Smooth muscle cell (in vitro differentiated cells): ENCODE results near the gene CACNA1A. TPM values are rescaled to one million over a fixed set of nuclear protein-coding genes. Genes with fewer than 3 reads are reported as not detected.
"Not testable (repeated sequence)": the region's sequence is repeated elsewhere in the genome, so short reads cannot be mapped to it uniquely, and the experiment has no call there.

ENCODE experiments used
- DNase-seq: peaks from one replicate; lab custom pipeline; 2025; ENCODE audit not compliant: unreplicated experiment; lab: John Stamatoyannopoulos, UW
- H2AFZ ChIP-seq: fragments of 200-600 bp; sonication (generic); 2 replicates; pipeline ENCODE4 v1.6.0; 2016; ENCODE audit warnings: antibody characterized with exemption, low read depth, mild to moderate bottlenecking
- H3F3A ChIP-seq: fragments of 200-600 bp; sonication (generic); 2 replicates; pipeline ENCODE4 v1.6.0; 2017; ENCODE audit warnings: antibody characterized with exemption, low read depth
- H3K27ac ChIP-seq: fragments of 200-600 bp; sonication (generic); 2 replicates; pipeline ENCODE4 v1.5.1; 2016; ENCODE audit warnings: low read depth, mild to moderate bottlenecking
- H3K27me3 ChIP-seq: fragments of 200-600 bp; sonication (generic); 2 replicates; pipeline ENCODE4 v1.6.1; 2016; ENCODE audit warnings: low read depth, mild to moderate bottlenecking
- H3K36me3 ChIP-seq: fragments of 200-600 bp; sonication (generic); 2 replicates; pipeline ENCODE4 v1.5.1; 2016; ENCODE audit warnings: low read depth
- H3K4me1 ChIP-seq: fragments of 200-600 bp; sonication (generic); 2 replicates; pipeline ENCODE4 v1.5.1; 2016; ENCODE audit warnings: low read depth
- H3K4me2 ChIP-seq: fragments of 200-600 bp; sonication (generic); 2 replicates; pipeline ENCODE4 v1.6.0; 2016; ENCODE audit warnings: mild to moderate bottlenecking
- H3K4me3 ChIP-seq: fragments of 200-600 bp; sonication (generic); 2 replicates; pipeline ENCODE4 v1.5.1; 2016; ENCODE audit warnings: mild to moderate bottlenecking
- H3K79me2 ChIP-seq: fragments of 200-600 bp; sonication (generic); 2 replicates; pipeline ENCODE4 v1.6.0; 2016; ENCODE audit warnings: low read depth, mild to moderate bottlenecking
- H3K9ac ChIP-seq: fragments of 200-600 bp; sonication (generic); 2 replicates; pipeline ENCODE4 v1.6.0; 2016; ENCODE audit warnings: low read depth
- H3K9me3 ChIP-seq: fragments of 200-600 bp; sonication (generic); replicated peaks from 2 replicates; pipeline ENCODE4 v1.5.1; 2016; ENCODE audit warnings: low read depth
- H4K20me1 ChIP-seq: fragments of 200-600 bp; sonication (generic); 2 replicates; pipeline ENCODE4 v1.6.0; 2016; ENCODE audit warnings: low read depth
- WGBS: methylation state at CpG from one replicate; pipeline ENCODE4 v1.1.7; 2016; ENCODE audit warnings: low lambda C conversion rate; 5-methylcytosine and 5-hydroxymethylcytosine counted together
- polyA plus RNA-seq: library from polyadenylated mRNA; unstranded; fragments of >200 nt; fragmentation: Nextera tagmentation; extraction: Ambion mirVana; gene quantifications from 2 replicates; pipeline ENCODE4 v1.2.1, GENCODE V29; 2016
- total RNA-seq: library from RNA; depleted of rRNA; stranded (reverse); fragments of >200 nt; gene quantifications from 2 replicates; pipeline ENCODE4 v1.2.3, GENCODE V29; 2014
- TF ChIP-seq, protein P1 (sequence below): fragments of 200-600 bp; sonication (generic); IDR thresholded peaks from 2 replicates; pipeline ENCODE4 v1.5.1; 2017; ENCODE audit warnings: borderline replicate concordance, mild to moderate bottlenecking, antibody characterized with exemption; ENCODE audit not compliant: insufficient read depth, poor library complexity, severe bottlenecking

The CACNA1A gene
- total and polyA plus RNA-seq, 2 experiments from 2014 or later, result 1.3 to 3.0 TPM

DNA sequence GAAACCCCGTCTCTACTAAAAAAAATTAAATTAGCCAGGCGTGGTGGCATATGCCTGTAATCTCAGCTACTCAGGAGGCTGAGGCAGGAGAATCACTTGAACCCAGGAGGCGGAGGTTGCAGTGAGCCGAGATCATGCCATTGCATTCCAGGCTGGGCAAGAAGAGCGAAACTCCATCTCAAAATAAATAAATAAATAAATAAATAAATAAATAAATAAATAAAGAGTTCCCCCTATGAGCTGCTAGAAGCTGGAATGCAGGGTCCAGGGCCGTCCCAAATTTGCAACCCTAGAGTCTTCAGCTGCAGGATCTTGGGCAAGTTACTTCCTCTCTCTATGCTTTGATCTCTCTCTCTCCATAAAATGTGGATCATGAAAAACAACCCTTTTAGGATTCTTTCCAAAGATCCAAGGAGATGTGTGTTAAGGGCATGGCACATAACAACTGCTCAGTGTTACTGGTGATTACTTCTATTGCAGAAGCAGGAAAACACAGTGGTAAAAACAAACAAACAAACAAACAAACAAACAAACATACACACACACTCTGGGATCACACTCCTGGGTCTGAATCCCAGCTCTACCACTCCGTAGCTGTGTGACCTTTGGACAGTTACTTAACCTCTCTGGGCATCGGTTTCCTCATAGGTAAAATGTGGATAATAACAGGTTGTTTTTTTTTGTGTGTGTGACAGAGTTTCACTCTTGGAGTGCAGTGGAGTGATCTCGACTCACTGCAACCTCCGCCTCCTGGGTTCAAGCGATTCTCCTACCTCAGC lies 78.8 kb downstream of the CACNA1A start:
- 92% methylated on average over 11 of the region's 11 CpGs for WGBS
- DNase-seq, result no peak

DNA sequence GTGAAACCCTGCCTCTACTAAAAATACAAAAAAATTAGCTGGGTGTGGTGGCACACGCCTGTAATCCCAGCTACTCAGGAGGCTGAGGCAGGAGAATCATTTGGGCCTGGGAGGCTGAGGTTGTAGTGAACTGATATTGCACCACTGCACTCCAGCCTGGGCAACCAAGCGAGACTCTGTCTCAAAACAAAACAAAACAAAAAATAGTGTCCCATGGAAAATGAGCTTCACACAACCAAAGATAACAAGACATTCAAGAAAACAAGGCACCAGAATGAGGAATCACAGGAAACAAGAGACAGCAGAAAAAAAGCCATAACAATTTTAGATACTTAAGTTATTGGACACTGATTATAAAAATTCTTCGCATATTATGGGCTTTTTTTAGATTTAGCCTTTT lies 80.4 kb downstream of the CACNA1A start:
- H3K9ac ChIP-seq, DNase-seq: not testable (repeated sequence)

More for the DNA sequence above, 78.8 kb downstream of the CACNA1A start:
- no peak overlapping the region for H3K9ac ChIP-seq
- no peak overlapping the region for H3K27ac ChIP-seq
- no peaks in the 10 kb centered on the region for H3K9me3 ChIP-seq
- H3K36me3 ChIP-seq, result no peaks in the 10 kb centered on the region
- H3K27me3 ChIP-seq, result no peaks in the 10 kb centered on the region
- H3K4me3 ChIP-seq, result no peak overlapping the region
- TF ChIP-seq, protein P1, sequence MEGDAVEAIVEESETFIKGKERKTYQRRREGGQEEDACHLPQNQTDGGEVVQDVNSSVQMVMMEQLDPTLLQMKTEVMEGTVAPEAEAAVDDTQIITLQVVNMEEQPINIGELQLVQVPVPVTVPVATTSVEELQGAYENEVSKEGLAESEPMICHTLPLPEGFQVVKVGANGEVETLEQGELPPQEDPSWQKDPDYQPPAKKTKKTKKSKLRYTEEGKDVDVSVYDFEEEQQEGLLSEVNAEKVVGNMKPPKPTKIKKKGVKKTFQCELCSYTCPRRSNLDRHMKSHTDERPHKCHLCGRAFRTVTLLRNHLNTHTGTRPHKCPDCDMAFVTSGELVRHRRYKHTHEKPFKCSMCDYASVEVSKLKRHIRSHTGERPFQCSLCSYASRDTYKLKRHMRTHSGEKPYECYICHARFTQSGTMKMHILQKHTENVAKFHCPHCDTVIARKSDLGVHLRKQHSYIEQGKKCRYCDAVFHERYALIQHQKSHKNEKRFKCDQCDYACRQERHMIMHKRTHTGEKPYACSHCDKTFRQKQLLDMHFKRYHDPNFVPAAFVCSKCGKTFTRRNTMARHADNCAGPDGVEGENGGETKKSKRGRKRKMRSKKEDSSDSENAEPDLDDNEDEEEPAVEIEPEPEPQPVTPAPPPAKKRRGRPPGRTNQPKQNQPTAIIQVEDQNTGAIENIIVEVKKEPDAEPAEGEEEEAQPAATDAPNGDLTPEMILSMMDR, result no peak
- H4K20me1 ChIP-seq, result no peaks in the 10 kb centered on the region
- H2AFZ ChIP-seq, result no peak overlapping the region
- H3K4me2 ChIP-seq, result no peak overlapping the region
- no peaks in the 10 kb centered on the region for H3K79me2 ChIP-seq
- no peaks in the 10 kb centered on the region for H3K4me1 ChIP-seq
- H3F3A ChIP-seq, result no peaks in the 10 kb centered on the region

DNA sequence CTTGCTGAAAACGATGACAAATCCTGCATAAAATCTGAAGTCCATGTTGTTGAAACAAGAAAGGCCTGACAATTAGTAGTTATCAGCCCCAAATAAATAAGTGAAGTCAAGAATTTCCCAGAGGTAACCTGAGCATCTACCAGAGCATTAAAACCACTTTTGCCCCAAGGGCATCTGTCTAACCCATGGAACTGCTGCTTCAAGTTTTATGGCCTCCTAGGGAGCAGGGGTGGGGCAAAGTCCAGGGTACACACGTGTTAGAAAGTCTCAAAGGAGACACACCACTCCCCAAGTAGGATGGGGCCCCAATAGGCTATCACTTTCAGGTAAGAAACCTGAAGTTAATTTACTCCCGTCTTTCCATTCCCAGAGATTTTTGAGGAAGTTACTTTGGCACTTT lies 81.1 kb downstream of the CACNA1A start:
- no peaks in the 10 kb centered on the region for H3F3A ChIP-seq
- no peak overlapping the region for H3K27ac ChIP-seq
- H3K9ac ChIP-seq, result no peak overlapping the region
- WGBS, result 84% methylated on average over 3 of the region's 3 CpGs
- H3K79me2 ChIP-seq, result no peaks in the 10 kb centered on the region
- no peaks in the 10 kb centered on the region for H4K20me1 ChIP-seq
- no peak for DNase-seq
- H3K4me3 ChIP-seq, result no peak overlapping the region
- H3K4me2 ChIP-seq, result no peak overlapping the region
- no peaks in the 10 kb centered on the region for H3K36me3 ChIP-seq
- H3K27me3 ChIP-seq, result no peaks in the 10 kb centered on the region
- no peaks in the 10 kb centered on the region for H3K9me3 ChIP-seq
- no peaks in the 10 kb centered on the region for H3K4me1 ChIP-seq
- TF ChIP-seq, protein P1, result no peak
- H2AFZ ChIP-seq, result no peak overlapping the region

More for the DNA sequence above, 80.4 kb downstream of the CACNA1A start:
- not testable (repeated sequence) for H3K79me2 ChIP-seq, H3K27ac ChIP-seq, H3F3A ChIP-seq, H3K36me3 ChIP-seq, H3K4me1 ChIP-seq, H3K9me3 ChIP-seq, H3K4me3 ChIP-seq, H3K4me2 ChIP-seq, H2AFZ ChIP-seq, H3K27me3 ChIP-seq, H4K20me1 ChIP-seq
- 83% methylated on average over 3 of the region's 3 CpGs for WGBS

DNA sequence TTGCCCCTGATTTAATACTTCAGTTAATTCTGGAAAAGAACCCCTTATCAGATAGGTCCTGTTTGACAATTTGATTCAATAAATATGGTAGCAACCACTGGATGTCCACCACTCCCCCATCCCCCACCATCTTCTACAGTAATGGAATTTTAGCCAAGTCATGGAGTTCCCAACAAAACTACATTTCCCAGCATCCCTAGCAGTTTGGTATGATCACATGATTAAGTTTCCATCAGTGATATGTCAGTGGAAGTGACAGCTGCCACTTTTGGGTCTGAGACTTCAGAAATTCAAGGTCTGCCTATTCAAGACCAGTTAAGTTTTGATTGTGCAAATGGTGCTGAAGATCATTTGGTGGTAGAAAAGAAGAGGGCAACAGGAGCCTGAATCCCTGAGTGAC lies 85.5 kb downstream of the CACNA1A start:
- no peak for DNase-seq

More for the DNA sequence above, 85.5 kb downstream of the CACNA1A start:
- Histone ChIP-seq H3K79me2 (no peaks in the 10 kb centered on the region), H3F3A (no peaks in the 10 kb centered on the region), H3K36me3 (no peaks in the 10 kb centered on the region), H3K9ac (no peak overlapping the region), H3K4me2 (no peak overlapping the region), H4K20me1 (no peaks in the 10 kb centered on the region), H3K27ac (no peak overlapping the region), H2AFZ (no peak overlapping the region), H3K4me3 (no peak overlapping the region), H3K4me1 (no peaks in the 10 kb centered on the region), H3K9me3 (no peaks in the 10 kb centered on the region), H3K27me3 (no peaks in the 10 kb centered on the region)
- TF ChIP-seq, protein P1, result no peak
